ENCODE data around the gene TBC1D5. TPM values are rescaled to one million over a fixed set of nuclear protein-coding genes. Genes with fewer than 3 reads are reported as not detected.
A peak's percentile ranks its signal among the peaks of the same experiment; 100 is the strongest.
"Not testable (repeated sequence)": the region's sequence is repeated elsewhere in the genome, so short reads cannot be mapped to it uniquely, and the experiment has no call there.

Gene TBC1D5
- total RNA-seq, 3 donors from 2014 or later = 70.1 to 109 (median 90.1) TPM

DNA sequence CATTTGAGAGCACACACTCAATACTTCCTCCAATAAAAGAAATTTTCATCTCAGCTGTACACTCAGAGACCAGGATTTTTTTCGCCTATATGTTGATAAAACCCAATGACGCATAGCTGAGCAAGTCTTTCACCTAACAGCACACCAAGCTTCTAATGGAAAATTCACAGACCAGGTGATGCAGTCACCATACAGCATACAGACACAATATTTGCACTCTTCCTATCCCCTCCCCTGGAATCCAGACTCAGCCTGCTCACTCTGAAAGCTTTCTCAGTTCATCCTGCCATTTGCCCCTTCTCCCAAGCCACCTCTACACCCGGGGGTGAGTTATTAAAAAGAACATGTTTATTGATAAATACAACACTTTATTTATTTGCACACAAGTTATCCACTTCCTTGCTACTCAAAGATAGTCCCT, 1.7 kb downstream of the TBC1D5 start:
- no peaks in the 10 kb centered on the region for H3K36me3 ChIP-seq
- no peaks in the 10 kb centered on the region for H3K27me3 ChIP-seq
- peak overlapping the region; percentile 68 to 89 (median 78) for H3K4me3 ChIP-seq
- H3K9me3 ChIP-seq = no peaks in the 10 kb centered on the region
- no peak for DNase-seq (ENCODE audit: low spot score in 2 of 2)
- H3K4me1 ChIP-seq = peaks cover 0 to 5% of the 10 kb centered on the region in 2 donors
- H3K27ac ChIP-seq = peak overlapping the region; percentile 91 to 98
- TF ChIP-seq, protein P1, sequence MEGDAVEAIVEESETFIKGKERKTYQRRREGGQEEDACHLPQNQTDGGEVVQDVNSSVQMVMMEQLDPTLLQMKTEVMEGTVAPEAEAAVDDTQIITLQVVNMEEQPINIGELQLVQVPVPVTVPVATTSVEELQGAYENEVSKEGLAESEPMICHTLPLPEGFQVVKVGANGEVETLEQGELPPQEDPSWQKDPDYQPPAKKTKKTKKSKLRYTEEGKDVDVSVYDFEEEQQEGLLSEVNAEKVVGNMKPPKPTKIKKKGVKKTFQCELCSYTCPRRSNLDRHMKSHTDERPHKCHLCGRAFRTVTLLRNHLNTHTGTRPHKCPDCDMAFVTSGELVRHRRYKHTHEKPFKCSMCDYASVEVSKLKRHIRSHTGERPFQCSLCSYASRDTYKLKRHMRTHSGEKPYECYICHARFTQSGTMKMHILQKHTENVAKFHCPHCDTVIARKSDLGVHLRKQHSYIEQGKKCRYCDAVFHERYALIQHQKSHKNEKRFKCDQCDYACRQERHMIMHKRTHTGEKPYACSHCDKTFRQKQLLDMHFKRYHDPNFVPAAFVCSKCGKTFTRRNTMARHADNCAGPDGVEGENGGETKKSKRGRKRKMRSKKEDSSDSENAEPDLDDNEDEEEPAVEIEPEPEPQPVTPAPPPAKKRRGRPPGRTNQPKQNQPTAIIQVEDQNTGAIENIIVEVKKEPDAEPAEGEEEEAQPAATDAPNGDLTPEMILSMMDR (IDR thresholded peaks at IDR 0.05) = no peak
- TF ChIP-seq POLR2A (IDR thresholded peaks at IDR 0.05) (no peak), POLR2AphosphoS5 (IDR thresholded peaks at IDR 0.05) (no peak)
- intact Hi-C loops (cut with DNase I; ENCODE audit: low total_unique reads) = no loop called here

DNA sequence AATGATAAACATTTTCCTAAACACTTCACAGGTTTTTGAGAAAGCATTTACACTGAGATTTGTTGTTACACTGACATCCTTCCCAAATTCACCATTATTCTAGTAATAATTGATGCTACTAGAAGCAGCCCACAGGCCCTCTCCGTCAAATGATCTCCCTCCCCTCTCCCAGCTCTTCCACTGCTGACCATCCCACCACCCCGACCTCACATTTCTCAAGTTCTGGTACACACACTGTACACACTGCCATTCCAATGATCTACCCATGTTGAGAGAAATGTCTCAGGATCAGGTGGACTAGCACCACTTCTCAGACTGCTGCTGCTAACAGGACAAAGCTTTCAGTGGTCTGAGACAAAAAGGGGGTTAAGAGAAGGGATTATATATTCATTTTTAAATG, 3.5 kb downstream of the TBC1D5 start:
- peaks cover 0 to 5% of the 10 kb centered on the region in 2 donors for H3K4me1 ChIP-seq
- no peaks in the 10 kb centered on the region for H3K27me3 ChIP-seq
- no peak overlapping the region for H3K4me3 ChIP-seq
- no peak overlapping the region for H3K27ac ChIP-seq
- H3K36me3 ChIP-seq = no peaks in the 10 kb centered on the region
- intact Hi-C loops (cut with DNase I; ENCODE audit: low total_unique reads) = no loop called here
- H3K9me3 ChIP-seq = no peaks in the 10 kb centered on the region
- no peak for TF ChIP-seq POLR2A (IDR thresholded peaks at IDR 0.05)
- TF ChIP-seq, protein P1 (IDR thresholded peaks at IDR 0.05) = no peak
- no peak for TF ChIP-seq POLR2AphosphoS5 (IDR thresholded peaks at IDR 0.05)
- DNase-seq (ENCODE audit: low spot score in 2 of 2) = no peak

DNA sequence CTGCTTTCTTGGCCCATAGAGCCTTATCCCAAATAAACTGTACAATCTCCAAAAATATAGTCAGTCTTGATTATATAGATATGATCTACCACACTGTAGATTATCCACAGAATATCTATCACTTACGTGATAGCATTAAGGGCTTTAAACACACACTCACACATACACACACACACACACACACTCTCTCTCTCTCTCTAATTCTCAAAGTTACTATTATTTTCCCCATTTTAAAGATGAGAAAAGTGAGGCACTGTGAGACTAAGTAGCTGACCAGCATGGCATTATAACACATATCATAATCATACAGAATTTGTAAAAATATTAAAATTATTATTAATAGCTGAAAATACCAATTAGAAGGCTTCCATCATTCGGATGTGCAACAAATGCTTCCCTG, 4.2 kb downstream of the TBC1D5 start:
- Histone ChIP-seq H3K4me3 (no peak overlapping the region), H3K4me1 (peaks cover 0 to 5% of the 10 kb centered on the region in 2 donors), H3K27ac (no peak overlapping the region), H3K9me3 (no peaks in the 10 kb centered on the region), H3K36me3 (no peaks in the 10 kb centered on the region), H3K27me3 (no peaks in the 10 kb centered on the region)
- TF ChIP-seq, protein P1 (IDR thresholded peaks at IDR 0.05) = no peak
- TF ChIP-seq POLR2AphosphoS5 (IDR thresholded peaks at IDR 0.05) = no peak
- TF ChIP-seq POLR2A (IDR thresholded peaks at IDR 0.05) = no peak
- no peak for DNase-seq (ENCODE audit: low spot score in 2 of 2)
- intact Hi-C loops (cut with DNase I; ENCODE audit: low total_unique reads) = no loop called here

DNA sequence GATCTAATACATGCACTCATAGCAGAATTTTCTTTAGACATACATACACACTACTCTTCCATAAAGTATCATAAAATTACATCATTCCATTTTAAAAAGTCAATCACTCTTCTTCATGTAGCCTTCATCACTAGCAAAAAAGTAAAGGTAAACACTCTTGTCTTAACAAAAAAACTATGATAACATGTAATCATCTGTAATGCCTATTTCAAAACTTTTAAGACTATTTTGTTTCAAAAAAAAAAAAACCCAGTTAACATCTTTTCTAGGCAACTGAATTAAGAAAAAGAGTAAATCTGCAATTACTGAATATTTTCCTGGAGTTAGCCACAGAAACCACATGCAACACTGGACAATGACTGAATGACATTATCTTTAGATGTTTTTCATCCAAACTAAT, 4.8 kb downstream of the TBC1D5 start:
- no peaks in the 10 kb centered on the region for H3K9me3 ChIP-seq
- no peaks in the 10 kb centered on the region for H3K36me3 ChIP-seq
- intact Hi-C loops (cut with DNase I; ENCODE audit: low total_unique reads) = no loop called here
- H3K27me3 ChIP-seq = no peaks in the 10 kb centered on the region
- TF ChIP-seq, protein P1 (IDR thresholded peaks at IDR 0.05) = no peak
- TF ChIP-seq POLR2AphosphoS5 (IDR thresholded peaks at IDR 0.05) = no peak
- no peak for TF ChIP-seq POLR2A (IDR thresholded peaks at IDR 0.05)
- no peak for DNase-seq (ENCODE audit: low spot score in 2 of 2)
- peaks cover 0 to 5% of the 10 kb centered on the region in 2 donors for H3K4me1 ChIP-seq
- no peak overlapping the region for H3K27ac ChIP-seq
- H3K4me3 ChIP-seq = no peak overlapping the region

DNA sequence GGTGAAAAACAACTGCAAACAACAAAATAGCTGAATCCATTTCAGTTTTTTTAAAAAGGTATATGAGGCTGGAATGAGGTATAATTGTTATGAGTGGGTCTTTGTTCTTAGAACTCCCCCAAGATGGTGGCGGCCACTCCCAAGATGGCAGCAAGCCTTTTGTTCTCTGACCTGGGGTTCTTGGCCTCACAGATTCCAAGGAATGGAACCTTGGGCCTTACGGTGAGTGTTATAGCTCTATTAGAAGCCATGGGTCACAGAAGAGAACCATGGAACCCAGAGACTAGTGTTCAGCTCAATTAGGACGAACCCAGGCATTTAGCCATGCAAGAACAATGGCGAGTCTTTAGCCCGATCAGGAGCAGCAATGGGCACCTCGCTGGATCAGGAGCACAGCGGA, 7.1 kb downstream of the TBC1D5 start:
- DNase-seq (ENCODE audit: low spot score in 2 of 2); H3K4me3 ChIP-seq; H3K9me3 ChIP-seq; H3K36me3 ChIP-seq; H3K4me1 ChIP-seq; H3K27ac ChIP-seq; intact Hi-C loops (cut with DNase I; ENCODE audit: low total_unique reads); H3K27me3 ChIP-seq: not testable (repeated sequence)

DNA sequence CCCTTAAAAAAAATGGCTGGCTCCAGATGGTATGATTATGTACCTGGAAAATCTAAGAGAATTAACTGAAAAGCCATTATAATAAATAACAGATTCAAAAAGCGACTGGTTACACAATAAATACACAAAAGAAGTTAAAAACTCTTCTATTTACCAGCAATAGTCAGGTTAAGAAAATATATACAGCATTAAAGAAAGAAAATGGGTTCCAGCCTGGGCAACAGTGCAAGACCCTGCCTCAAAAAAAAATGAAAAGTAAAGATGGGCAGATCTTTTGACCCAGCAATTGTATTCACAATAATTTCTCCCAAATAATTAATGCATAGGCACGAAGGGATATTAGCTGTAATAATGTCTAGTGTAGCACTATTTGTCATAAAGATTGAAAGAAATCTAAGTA, 8.7 kb downstream of the TBC1D5 start:
- intact Hi-C loops (cut with DNase I; ENCODE audit: low total_unique reads) = no loop called here
- no peak overlapping the region for H3K27ac ChIP-seq
- no peaks in the 10 kb centered on the region for H3K9me3 ChIP-seq
- TF ChIP-seq, protein P1 (IDR thresholded peaks at IDR 0.05) = no peak
- no peak for TF ChIP-seq POLR2A (IDR thresholded peaks at IDR 0.05)
- TF ChIP-seq POLR2AphosphoS5 (IDR thresholded peaks at IDR 0.05) = no peak
- no peaks in the 10 kb centered on the region for H3K27me3 ChIP-seq
- H3K4me1 ChIP-seq = no peaks in the 10 kb centered on the region
- no peaks in the 10 kb centered on the region for H3K36me3 ChIP-seq
- no peak overlapping the region for H3K4me3 ChIP-seq
- DNase-seq (ENCODE audit: low spot score in 2 of 2) = no peak

Data from breast epithelium (tissue), 4 donors.